Measurements from ENCODE around the gene PLAGL1.
A peak's percentile ranks its signal among the peaks of the same experiment; 100 is the strongest.

The PLAGL1 gene

GRCh38 chr6:144007478-144008119 is 460 bp downstream of the PLAGL1 start:
- H3K27ac ChIP-seq = peak overlapping the region; percentile 65
- DNase-seq (ENCODE audit: low spot score) = no peak
- no peak for TF ChIP-seq CTCF (conservative IDR thresholded peaks at IDR 0.05; ENCODE audit: low read depth)
- POLR2A ChIA-PET (ENCODE audit: low non-redundant PET) = no interaction called here
- CTCF ChIA-PET = interaction anchor here (0.6 to 0.9 kb wide), 2 partner anchors 66 to 176 kb away, joined by 3 to 4 read pairs; no protein-coding TSS in a partner anchor

DNA sequence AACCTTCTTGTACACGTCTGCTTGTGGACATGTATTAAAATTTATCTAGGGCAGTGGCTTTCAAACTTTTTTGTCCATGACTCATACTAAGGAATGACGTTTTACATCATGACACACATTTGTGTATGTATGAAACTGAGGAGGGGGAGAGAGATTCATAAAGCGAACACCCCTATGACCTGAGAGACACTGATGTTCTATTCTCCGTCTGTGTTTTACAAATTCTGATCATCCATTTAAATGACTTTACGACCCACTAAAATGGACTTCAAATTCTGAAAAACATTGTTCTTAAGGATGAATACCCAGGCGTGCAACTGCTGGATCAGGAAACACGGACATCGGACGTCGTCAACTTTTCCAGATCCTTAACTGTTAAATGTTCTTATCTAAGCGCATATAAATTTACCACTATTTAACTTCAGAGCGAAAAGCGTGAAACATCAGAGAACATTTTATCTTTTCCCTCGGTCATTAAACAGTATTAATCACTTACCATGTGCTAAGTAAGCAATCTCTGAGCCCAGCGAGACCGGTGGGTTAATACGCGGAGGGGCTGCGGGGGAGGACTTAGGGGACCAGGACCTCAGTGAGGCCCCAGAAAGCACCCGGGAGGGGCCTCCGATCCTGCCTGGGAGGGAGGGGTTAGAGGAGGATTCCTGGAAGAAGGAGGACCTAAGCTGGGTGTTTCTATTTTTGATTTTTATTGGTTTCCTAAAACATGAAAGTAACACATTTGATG is 1.2 kb downstream of the PLAGL1 start:
- H3K27ac ChIP-seq = peak overlapping the region; percentile 65
- no peak for TF ChIP-seq CTCF (conservative IDR thresholded peaks at IDR 0.05; ENCODE audit: low read depth)
- CTCF ChIA-PET = interaction anchor here (0.9 kb wide), 1 partner anchor 65 kb away, joined by 3 read pairs; no protein-coding TSS in a partner anchor
- no peak for DNase-seq (ENCODE audit: low spot score)
- POLR2A ChIA-PET (ENCODE audit: low non-redundant PET) = no interaction called here

GRCh38 chr6:143999406-143999805 is 8.7 kb downstream of the PLAGL1 start:
- no peak overlapping the region for H3K27ac ChIP-seq
- POLR2A ChIA-PET (ENCODE audit: low non-redundant PET) = no interaction called here
- TF ChIP-seq CTCF (conservative IDR thresholded peaks at IDR 0.05; ENCODE audit: low read depth) = no peak
- DNase-seq (ENCODE audit: low spot score) = no peak
- CTCF ChIA-PET = no interaction called here

DNA sequence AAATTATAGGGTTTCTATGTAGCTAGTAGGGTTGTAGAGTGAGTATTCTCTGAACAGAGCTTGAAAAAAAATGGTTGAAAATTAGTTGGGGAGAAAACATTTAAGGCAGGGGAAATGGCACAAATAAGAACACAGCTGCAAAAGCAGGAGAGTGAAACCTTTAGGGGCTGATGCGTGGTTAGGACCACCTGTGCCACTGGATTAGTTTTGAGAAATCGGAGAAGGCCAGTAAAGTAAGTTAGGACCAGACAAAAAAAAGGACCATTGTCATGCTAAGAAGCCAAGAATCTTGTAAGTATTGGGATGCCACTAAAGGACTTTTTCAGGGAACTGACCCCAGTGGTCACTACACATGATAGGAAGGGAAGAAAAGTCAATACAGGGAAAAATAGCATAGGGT is 9.4 kb downstream of the PLAGL1 start:
- ChIA-PET CTCF (interaction anchor here (0.7 kb wide), 1 partner anchor 55 kb away, joined by 3 read pairs; no protein-coding TSS in a partner anchor), POLR2A (ENCODE audit: low non-redundant PET) (no interaction called here)
- no peak overlapping the region for H3K27ac ChIP-seq
- no peak for TF ChIP-seq CTCF (conservative IDR thresholded peaks at IDR 0.05; ENCODE audit: low read depth)
- DNase-seq (ENCODE audit: low spot score) = no peak

- TF ChIP-seq CTCF (conservative IDR thresholded peaks at IDR 0.05; ENCODE audit: low read depth) = no peak
- ChIA-PET POLR2A (ENCODE audit: low non-redundant PET) (no interaction called here), CTCF (interaction anchor here (0.8 kb wide), 1 partner anchor 54 kb away, joined by 3 read pairs; no protein-coding TSS in a partner anchor)
- H3K27ac ChIP-seq = no peak overlapping the region
- DNase-seq (ENCODE audit: low spot score) = no peak
Measured at GRCh38 chr6:143993965-143994646, 14.0 kb downstream of the PLAGL1 start.

DNA sequence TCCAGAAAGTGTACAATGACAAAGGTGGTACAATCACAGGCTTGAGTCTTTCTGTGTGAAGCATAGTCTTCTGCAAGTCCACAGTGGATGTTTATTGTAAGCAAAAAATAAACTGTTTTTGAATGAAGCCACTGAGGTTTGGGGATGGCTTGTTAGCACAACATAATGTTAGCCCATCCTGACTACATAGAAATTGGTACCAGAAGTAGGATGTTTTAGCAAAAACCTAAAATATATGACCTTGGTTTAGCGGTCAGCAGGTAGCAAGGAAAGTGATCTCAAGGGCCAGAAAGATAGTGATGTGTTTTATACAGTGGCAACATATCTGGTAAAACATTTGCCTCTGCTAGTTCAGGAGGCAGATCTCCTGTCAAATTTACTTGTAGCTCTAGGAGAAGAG is 15.8 kb downstream of the PLAGL1 start:
- ChIA-PET CTCF (no interaction called here), POLR2A (ENCODE audit: low non-redundant PET) (no interaction called here)
- H3K27ac ChIP-seq = no peak overlapping the region
- TF ChIP-seq CTCF (conservative IDR thresholded peaks at IDR 0.05; ENCODE audit: low read depth) = no peak
- DNase-seq (ENCODE audit: low spot score) = no peak
